SU-DHL-6 (cell line): ENCODE measurements around the gene IER5.

Source experiments
- EZH2phosphoT487 ChIP-seq: fragments of 200-600 bp; sonication (generic), shearing (Covaris generic); conservative IDR thresholded peaks from 2 replicates; pipeline ENCODE4 v1.6.1; 2018; ENCODE audit warnings: mild to moderate bottlenecking, antibody characterized with exemption, low read length, moderate library complexity, mixed read lengths
- TF ChIP-seq, protein P1 (sequence below): fragments of 200-600 bp; sonication (generic); IDR thresholded peaks from one replicate; pipeline ENCODE4 v1.5.1; 2017; ENCODE audit warnings: antibody characterized with exemption, mild to moderate bottlenecking, low read length, moderate library complexity; ENCODE audit not compliant: insufficient read depth, poor library complexity, severe bottlenecking

DNA sequence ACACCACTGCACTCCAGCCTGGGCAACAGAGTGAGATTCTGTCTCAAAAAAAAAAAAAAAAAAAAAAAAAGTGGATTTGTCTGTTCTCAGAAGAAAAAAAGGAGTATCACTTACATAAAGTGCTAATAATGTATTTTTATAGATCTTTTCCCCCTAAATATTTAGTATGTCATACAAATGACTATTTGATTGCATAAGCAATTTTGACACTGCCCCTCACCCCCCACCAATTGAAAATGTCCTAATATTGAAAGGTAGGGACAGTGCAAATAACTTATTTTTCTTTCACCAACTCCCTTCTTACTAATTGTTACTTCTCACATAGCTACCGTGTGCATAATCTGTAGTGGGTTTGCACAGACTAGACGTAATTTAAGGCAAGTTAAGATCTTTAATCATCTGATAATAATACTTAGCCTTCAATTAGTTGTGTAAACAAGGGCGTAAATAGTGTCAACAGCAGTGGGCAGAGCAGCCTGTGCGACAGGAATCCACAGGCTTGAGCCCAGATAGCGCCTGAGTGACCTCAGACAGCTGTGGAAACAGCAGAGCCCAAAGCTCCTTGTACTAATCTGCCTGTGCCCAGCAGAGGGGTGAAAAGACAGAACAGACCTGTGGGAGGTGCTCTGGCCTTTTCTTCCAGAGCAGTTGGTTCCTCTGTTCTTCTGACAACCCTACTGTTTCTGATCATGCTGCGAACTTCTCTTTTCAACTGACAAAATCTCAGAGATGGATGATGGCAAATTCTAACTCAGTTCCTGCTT, 4.5 kb upstream of the IER5 start:
- TF ChIP-seq, protein P1, sequence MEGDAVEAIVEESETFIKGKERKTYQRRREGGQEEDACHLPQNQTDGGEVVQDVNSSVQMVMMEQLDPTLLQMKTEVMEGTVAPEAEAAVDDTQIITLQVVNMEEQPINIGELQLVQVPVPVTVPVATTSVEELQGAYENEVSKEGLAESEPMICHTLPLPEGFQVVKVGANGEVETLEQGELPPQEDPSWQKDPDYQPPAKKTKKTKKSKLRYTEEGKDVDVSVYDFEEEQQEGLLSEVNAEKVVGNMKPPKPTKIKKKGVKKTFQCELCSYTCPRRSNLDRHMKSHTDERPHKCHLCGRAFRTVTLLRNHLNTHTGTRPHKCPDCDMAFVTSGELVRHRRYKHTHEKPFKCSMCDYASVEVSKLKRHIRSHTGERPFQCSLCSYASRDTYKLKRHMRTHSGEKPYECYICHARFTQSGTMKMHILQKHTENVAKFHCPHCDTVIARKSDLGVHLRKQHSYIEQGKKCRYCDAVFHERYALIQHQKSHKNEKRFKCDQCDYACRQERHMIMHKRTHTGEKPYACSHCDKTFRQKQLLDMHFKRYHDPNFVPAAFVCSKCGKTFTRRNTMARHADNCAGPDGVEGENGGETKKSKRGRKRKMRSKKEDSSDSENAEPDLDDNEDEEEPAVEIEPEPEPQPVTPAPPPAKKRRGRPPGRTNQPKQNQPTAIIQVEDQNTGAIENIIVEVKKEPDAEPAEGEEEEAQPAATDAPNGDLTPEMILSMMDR, result peak; percentile 44
- no peak for TF ChIP-seq EZH2phosphoT487
